Pancreas (tissue), 10 donors: ENCODE measurements around the gene ANTKMT. TPM values are rescaled to one million over a fixed set of nuclear protein-coding genes. Genes with fewer than 3 reads are reported as not detected.

ENCODE experiments used
- ATAC-seq, 4 donors: fragments of 200-7000 bp; cut with Tn5 transposase; one replicate each; pipeline versions ENCODE4 v1.8.0 to v1.9.1; 2020; ENCODE audit warnings: mild to moderate bottlenecking in 4 of 4, moderate library complexity in 4 of 4
- DNase-seq, 6 donors: peaks; one replicate each; pipeline ENCODE4 v3.0.0-alpha.2; 2020
- FAIRE-seq: peaks from 2 replicates; lab custom pipeline; 2012; peaks lifted over from hg19 to GRCh38; lab: Jason Lieb, UNC
- H3K27ac ChIP-seq, 4 donors: fragments of 200-600 bp; sonication (generic); 1 replicate in 3 of 4; 2 replicates in 1 of 4; pipeline versions ENCODE4 v1.5.0 to v1.8.0; 2020
- H3K27me3 ChIP-seq, 4 donors: fragments of 200-600 bp; one replicate each; pipeline ENCODE4 v1.8.0; 2021
- H3K36me3 ChIP-seq, 3 donors: fragments of 200-600 bp; sonication (generic) in 1 of 3; one replicate each; pipeline versions ENCODE4 v1.5.0 to v1.8.0; 2020 to 2021
- H3K4me1 ChIP-seq, 3 donors: fragments of 200-600 bp; one replicate each; pipeline ENCODE4 v1.8.0; 2021
- H3K4me3 ChIP-seq, 4 donors: fragments of 200-600 bp; sonication (generic) in 2 of 4; one replicate each; pipeline versions ENCODE4 v1.5.0 to v1.8.0; 2020 to 2021
- H3K9me3 ChIP-seq, 4 donors: fragments of 200-600 bp; one replicate each; pipeline ENCODE4 v1.8.0; 2021
- CTCF ChIP-seq, 4 donors: fragments of 200-600 bp; sonication (generic) in 3 of 4; IDR thresholded peaks; one replicate each; pipeline versions ENCODE4 v1.5.0 to v1.8.0; 2021; ENCODE audit warnings: antibody characterized with exemption in 4 of 4
- WGBS, 2 donors: extraction: QIAGEN DNeasy Blood & Tissue Kit; methylation state at CpG; one replicate each; pipeline ENCODE4 v1.1.7; 2013; 5-methylcytosine and 5-hydroxymethylcytosine counted together
- intact Hi-C, 3 donors: fragments of 100-400 bp; cut with DNase I; formaldehyde crosslinking; loops; one replicate each; pipeline versions ENCODE4 v1.11.1 to v1.14.2; 2022
- polyA plus RNA-seq, 2 donors: library from polyadenylated mRNA; stranded (reverse); fragments of 200-250 nt; gene quantifications; one replicate each; pipeline ENCODE4 v1.2.3, GENCODE V29; 2013
- total RNA-seq, 6 donors: library from RNA; stranded (reverse); fragmentation: NEBNext Ultra II Directional in 4 of 6; extraction: Animal tissue kit (Norgen Biotek cat#: 25700) in 4 of 6; gene quantifications; one replicate each; pipeline versions ENCODE4 v1.2.1 to v1.2.4, GENCODE V29; 2021 to 2023
- donor health status: healthy with polysubstance abuse.
- donor health status: DM: no; HTN: no; CAD: no; lungs with moderate emphysema.
- donor health status: DM: no; HTN: no; CAD: no.
- donor health status: control.
- donor health status: control.
- donor health status: Bipolar disorder and iron deficiency.
- donor health status: DM: yes; HTN: yes; CAD: no.
- donor health status: DM: no; HTN: no; CAD: no.
- donor health status: DM: no; HTN: no; CAD: no.
- donor health status: DM: yes; HTN: yes; CAD: no.

Gene ANTKMT
- total and polyA plus RNA-seq, 8 donors: 12.2 to 41.7 (median 22.1) TPM

DNA sequence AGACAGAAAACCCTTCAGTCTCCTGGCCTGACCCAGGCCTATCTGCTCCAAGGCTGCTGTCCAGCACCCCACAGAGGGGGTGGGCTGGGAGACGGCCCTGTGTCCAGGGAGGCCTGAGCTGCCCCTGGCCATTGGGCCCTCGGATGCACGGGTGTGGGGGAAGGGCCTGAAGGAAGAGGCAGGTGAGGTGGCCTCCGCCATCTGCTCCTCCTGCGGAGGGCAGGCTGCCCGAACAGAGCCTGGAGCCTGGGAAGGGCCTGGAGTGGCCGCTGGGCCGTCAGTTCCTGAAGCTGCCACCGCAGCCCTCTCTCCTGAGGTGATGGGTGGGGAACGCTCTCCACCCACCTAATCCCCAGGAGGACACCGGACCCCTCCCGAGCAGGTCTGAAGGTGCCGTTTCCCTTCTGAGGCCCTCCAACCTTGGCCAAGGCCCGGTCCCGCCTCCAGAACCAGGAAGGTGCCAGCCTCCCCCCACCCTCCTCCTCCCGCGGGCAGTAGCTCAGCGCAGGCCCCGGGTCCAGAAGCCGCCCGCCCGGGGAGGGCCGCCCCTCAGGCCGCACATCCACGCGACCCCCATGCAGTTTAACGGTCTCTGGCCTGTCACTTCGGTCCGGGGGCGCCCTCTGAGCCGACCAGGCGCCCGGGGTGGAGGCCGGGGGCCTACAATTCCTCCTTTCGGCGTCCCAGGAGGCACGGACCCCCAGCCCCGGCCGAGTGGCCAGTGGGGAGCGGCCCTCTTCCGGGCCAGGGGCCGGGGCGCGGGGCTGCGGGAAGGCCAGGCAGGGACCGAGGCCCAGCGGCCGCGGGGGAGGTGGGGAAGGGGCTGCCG, 16.2 kb upstream of the ANTKMT start:
- H3K4me1 ChIP-seq: no peaks in the 10 kb centered on the region
- peak overlapping the region in 1 of 4 donors; percentile 4 for H3K4me3 ChIP-seq
- no peaks in the 10 kb centered on the region for H3K36me3 ChIP-seq
- 10% methylated on average over 36 to 50 of the region's 50 CpGs for WGBS, 2 donors
- no peak overlapping the region for H3K27ac ChIP-seq
- intact Hi-C loops: loop anchor here in 1 of 3 donors (10.0 kb wide), 1 partner anchor 80 kb away; the partner anchor contains the start of genes CHTF18 and RPUSD1
- no peak for TF ChIP-seq CTCF (IDR thresholded peaks at IDR 0.05)
- DNase-seq (no peak), FAIRE-seq (no peak), ATAC-seq (peak in 2 of 4 donors; percentile 10 to 14)
- peaks cover 0 to 46% (median 14%) of the 10 kb centered on the region in 4 donors for H3K27me3 ChIP-seq
- H3K9me3 ChIP-seq: no peaks in the 10 kb centered on the region

- DNase-seq (no peak), ATAC-seq (peak in 3 of 4 donors; percentile 4 to 33 (median 28)), FAIRE-seq (no peak)
- H3K9me3 ChIP-seq: no peaks in the 10 kb centered on the region
- intact Hi-C loops: loop anchor here in 1 of 3 donors (10.0 kb wide), 1 partner anchor 79 kb away; the partner anchor contains the start of genes CHTF18 and RPUSD1
- H3K4me1 ChIP-seq: no peaks in the 10 kb centered on the region
- peak within 1 kb of the TSS in 1 of 4 donors; percentile 4 for H3K4me3 ChIP-seq
- TF ChIP-seq CTCF (IDR thresholded peaks at IDR 0.05): no peak
- no peaks in the 10 kb centered on the region for H3K36me3 ChIP-seq
- H3K27ac ChIP-seq: no peak within 1 kb of the TSS
- WGBS, 2 donors: 1% methylated on average over 32 to 114 of the region's 115 CpGs
- H3K27me3 ChIP-seq: peaks cover 0 to 39% (median 11%) of the 10 kb centered on the region in 4 donors
These were observed 15.3 kb upstream of the ANTKMT start, which contains the start of gene FBXL16 for GRCh38 chr16:705431-706188. FBXL16 (minus strand) TSS chr16:705801; CDS start chr16:697405, 8,396 bp downstream.

DNA sequence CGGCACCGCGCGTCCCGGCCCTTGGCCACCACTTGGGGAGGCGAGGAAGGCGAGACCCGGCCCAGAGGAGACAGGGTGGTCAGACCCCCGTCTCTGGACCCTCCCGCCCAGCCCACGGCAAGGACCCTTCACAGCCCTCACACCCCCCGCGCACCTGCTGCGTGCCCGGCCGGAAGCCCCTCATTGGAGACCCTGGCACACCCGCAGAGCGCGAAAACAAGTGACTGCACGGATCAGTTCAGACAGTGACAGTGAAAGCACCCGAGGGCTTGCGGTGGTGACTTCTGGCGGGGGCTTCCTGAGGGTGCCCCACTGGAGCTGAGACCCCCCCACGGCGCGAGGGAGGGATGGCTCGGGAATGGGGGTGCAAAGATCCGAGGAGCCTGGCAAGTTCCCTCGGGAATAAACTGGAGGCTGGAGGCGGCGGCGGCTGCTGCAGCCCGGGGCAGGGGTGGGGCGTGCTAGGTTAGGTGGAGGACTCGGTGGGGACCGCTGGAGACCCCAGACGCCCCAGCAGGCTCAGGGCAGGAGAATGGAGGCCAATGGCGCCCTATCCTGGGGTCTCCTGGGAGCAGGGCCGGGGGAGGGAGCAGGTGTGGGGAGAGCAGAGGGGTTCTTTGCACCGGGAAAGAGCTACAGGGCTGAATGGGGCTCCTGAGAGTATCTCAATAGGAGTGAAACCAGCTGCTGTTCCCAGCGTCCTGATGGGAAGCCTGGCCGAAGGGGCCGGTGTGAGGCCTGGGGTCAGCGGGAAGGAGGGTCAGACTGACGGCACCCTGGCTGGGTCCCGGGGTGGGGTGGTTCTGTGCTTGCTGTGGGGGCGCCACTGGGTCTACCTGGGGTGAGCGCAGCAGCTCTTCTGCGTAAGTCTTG, 14.5 kb upstream of the ANTKMT start:
- ATAC-seq: no peak
- Histone ChIP-seq H3K36me3 (no peaks in the 10 kb centered on the region), H3K27ac (no peak overlapping the region), H3K9me3 (no peaks in the 10 kb centered on the region), H3K27me3 (peaks cover 0 to 41% (median 7%) of the 10 kb centered on the region in 4 donors), H3K4me1 (no peaks in the 10 kb centered on the region), H3K4me3 (no peak overlapping the region)
- WGBS, 2 donors: 4 to 6% methylated on average over 45 to 49 of the region's 49 CpGs
- intact Hi-C loops: loop anchor here in 1 of 3 donors (10.0 kb wide), 1 partner anchor 78 kb away; the partner anchor contains the start of genes CHTF18 and RPUSD1
- FAIRE-seq: no peak
- TF ChIP-seq CTCF (IDR thresholded peaks at IDR 0.05): no peak
- DNase-seq: no peak

DNA sequence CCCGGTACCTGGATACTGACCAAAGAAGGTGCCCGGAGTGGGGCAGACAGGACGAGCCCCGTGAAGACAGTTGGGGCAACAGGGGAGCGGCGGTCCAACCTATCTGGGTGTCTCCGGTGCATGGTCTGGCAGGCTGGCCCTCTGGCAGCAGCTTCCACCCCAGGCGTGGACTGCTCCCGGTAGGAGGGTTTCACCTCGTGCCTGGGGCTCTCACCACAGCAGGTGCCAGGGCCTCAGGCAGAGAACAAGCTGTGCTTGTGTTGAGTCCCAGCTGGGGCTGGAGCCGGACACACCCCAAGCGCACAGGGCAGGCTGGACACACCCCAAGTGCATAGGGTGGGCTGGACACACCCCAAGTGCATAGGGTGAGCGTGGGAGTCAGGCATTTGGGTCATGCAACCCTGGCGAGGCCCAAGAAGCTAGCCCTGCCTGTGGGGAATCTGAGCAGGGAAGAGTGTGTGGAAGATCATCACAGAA, 13.8 kb upstream of the ANTKMT start:
- WGBS, 2 donors: 31 to 34% methylated on average over 14 of the region's 14 CpGs
- Histone ChIP-seq H3K9me3 (no peaks in the 10 kb centered on the region), H3K4me1 (no peaks in the 10 kb centered on the region), H3K27ac (no peak overlapping the region), H3K36me3 (no peaks in the 10 kb centered on the region), H3K4me3 (no peak overlapping the region), H3K27me3 (peaks cover 0 to 35% (median 4%) of the 10 kb centered on the region in 4 donors)
- ATAC-seq (peak in 1 of 4 donors; percentile 6), FAIRE-seq (no peak), DNase-seq (no peak)
- TF ChIP-seq CTCF (IDR thresholded peaks at IDR 0.05): no peak
- intact Hi-C loops: loop anchor here in 1 of 3 donors (10.0 kb wide), 1 partner anchor 78 kb away; the partner anchor contains the start of genes CHTF18 and RPUSD1
